T-helper 2 cell treated with Interferon-gamma antibody and Interleukin-4, amounts not matched to agents 100 ng/mL and 5 ng/mL, for 36 hours (primary cell): ENCODE results near the gene PCDHGA8. TPM values are rescaled to one million over a fixed set of nuclear protein-coding genes. Genes with fewer than 3 reads are reported as not detected.
"Not testable (repeated sequence)": the region's sequence is repeated elsewhere in the genome, so short reads cannot be mapped to it uniquely, and the experiment has no call there.

Source experiments
- intact Hi-C: fragments of 100-400 bp; cut with micrococcal nuclease; formaldehyde crosslinking; loops from one replicate; pipeline ENCODE4 v1.15.1; 2023
- total RNA-seq: library from RNA; stranded (reverse); gene quantifications from 2 replicates; pipeline ENCODE4 v1.2.3, GENCODE V29; 2022

Gene PCDHGA8
- total RNA-seq, 1 donor from 2014 or later, result 0.18 TPM

DNA sequence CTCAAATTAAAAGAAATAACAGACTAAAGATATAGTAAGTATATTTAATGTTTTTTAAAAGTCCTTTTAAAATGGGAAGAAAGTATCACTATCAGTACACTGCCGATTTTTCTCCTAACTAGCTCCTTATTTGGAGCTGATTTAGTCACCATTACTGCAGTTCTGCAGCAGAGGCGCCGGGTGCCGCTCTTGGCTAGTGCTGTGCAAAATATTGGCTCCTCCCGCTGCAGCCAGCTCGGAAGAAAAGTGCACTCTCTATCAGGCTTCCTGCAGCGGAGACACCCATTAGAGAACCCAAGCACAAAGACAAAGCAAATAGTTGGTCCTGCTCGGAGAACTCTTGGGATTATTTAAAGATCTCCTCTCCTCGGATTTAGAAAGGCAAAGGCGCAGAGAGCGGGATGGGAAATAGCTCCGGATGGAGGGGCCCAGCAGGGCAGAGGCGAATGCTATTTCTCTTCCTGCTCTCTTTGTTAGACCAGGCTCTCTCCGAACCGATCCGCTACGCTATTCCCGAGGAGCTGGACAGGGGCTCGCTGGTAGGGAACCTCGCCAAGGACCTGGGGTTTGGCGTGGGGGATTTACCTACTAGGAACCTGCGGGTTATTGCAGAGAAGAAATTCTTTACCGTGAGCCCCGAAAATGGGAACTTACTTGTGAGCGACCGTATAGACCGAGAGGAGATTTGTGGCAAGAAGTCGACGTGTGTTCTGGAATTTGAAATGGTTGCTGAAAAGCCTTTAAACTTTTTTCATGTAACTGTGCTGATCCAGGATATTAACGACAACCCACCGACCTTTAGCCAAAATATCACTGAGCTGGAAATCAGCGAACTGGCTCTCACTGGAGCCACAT is 22.2 kb upstream of the PCDHGA8 start, which contains the start of gene PCDHGB3:
TSS of gene PCDHGB3 (plus strand) at position 249 of the 855 bp plus-strand sequence. CDS start at position 402, 153 bp downstream.
- intact Hi-C loops, result no loop called here

DNA sequence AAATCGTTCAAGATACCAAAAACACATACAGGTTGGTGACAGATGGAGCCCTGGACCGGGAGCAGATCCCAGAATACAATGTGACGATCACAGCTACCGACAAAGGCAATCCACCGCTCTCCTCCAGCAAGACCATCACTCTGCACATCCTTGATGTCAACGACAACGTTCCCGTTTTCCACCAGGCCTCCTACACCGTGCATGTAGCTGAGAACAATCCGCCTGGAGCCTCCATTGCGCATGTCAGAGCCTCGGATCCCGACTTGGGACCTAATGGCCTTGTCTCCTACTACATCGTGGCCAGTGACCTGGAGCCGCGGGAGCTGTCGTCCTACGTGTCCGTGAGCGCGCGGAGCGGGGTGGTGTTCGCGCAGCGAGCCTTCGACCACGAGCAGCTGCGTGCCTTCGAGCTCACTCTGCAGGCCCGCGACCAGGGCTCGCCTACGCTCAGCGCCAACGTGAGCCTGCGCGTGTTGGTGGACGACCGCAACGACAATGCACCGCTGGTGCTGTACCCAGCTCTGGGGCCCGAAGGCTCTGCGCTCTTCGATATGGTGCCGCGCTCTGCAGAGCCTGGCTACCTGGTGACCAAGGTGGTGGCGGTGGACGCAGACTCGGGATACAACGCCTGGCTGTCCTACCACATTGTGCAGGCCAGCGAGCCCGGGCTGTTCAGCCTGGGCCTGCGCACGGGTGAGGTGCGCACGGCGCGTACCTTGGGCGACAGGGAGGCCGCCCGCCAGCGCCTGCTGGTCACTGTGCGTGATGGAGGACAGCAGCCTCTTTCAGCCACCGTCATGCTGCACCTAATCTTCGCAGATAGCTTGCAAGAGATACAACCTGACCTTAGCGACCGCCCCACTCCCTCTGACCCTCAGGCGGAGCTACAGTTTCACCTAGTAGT is 20.6 kb upstream of the PCDHGA8 start:
- intact Hi-C loops, result no loop called here

DNA sequence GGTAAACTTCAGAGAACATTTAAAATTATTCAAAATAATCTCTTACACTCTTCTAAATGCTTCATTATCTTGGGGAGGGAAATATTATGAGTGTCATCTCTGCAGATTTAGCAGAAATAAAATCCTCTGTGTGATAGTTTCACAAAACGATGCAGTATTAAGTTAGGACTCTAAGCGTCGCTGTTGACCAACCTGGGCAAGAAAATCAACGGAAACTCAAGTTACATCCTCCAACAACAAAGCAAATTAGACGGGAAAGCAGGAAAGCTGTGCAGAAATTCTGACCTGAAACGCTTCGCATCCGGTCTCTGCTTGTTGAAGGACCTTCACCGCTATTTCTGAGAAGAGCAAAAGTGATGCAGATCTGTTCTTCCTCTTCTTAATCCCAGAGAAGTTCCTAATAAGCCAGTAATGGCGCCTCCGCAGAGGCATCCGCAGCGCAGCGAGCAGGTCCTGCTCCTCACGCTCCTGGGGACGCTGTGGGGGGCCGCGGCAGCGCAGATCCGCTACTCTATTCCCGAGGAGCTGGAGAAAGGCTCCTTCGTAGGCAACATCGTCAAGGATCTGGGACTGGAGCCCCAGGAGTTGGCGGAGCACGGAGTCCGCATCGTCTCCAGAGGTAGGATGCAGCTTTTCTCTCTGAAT is 18.6 kb upstream of the PCDHGA8 start, which contains the start of gene PCDHGA6:
TSS of gene PCDHGA6 (plus strand) at position 219 of the 645 bp plus-strand sequence. CDS start at position 412, 193 bp downstream.
- intact Hi-C loops, result no loop called here

DNA sequence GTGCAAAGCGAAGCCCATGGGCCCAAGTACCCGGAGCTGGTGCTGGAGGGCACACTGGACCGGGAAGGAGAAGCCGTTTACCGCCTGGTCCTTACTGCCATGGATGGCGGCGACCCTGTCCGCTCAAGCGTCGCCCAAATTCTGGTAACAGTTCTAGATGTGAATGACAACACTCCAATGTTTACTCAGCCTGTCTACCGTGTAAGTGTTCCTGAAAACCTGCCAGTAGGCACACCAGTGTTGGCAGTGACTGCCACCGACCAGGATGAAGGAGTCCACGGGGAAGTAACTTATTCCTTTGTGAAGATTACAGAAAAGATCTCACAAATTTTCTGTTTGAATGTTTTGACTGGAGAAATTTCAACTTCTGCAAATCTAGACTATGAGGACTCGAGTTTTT is 17.8 kb upstream of the PCDHGA8 start:
- intact Hi-C loops, result no loop called here

DNA sequence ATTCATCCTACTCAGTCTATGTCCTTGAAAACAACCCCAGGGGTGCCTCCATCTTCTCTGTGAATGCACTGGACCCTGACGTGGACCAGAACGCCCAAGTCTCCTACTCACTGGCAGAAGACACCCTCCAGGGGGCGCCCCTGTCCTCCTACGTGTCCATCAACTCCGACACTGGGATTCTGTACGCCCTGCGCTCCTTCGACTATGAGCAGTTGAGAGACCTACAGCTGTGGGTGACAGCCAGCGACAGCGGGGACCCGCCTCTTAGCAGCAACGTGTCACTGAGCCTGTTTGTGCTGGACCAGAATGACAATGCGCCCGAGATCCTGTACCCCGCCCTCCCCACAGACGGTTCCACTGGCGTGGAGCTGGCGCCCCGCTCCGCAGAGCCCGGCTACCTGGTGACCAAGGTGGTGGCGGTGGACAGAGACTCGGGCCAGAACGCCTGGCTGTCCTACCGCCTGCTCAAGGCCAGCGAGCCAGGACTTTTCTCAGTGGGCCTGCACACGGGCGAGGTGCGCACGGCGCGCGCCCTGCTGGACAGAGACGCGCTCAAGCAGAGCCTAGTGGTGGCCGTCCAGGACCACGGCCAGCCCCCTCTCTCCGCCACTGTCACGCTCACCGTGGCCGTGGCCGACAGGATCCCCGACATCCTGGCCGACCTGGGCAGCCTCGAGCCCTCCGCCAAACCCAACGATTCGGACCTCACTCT is 16.8 kb upstream of the PCDHGA8 start:
- intact Hi-C loops, result not testable (repeated sequence)

DNA sequence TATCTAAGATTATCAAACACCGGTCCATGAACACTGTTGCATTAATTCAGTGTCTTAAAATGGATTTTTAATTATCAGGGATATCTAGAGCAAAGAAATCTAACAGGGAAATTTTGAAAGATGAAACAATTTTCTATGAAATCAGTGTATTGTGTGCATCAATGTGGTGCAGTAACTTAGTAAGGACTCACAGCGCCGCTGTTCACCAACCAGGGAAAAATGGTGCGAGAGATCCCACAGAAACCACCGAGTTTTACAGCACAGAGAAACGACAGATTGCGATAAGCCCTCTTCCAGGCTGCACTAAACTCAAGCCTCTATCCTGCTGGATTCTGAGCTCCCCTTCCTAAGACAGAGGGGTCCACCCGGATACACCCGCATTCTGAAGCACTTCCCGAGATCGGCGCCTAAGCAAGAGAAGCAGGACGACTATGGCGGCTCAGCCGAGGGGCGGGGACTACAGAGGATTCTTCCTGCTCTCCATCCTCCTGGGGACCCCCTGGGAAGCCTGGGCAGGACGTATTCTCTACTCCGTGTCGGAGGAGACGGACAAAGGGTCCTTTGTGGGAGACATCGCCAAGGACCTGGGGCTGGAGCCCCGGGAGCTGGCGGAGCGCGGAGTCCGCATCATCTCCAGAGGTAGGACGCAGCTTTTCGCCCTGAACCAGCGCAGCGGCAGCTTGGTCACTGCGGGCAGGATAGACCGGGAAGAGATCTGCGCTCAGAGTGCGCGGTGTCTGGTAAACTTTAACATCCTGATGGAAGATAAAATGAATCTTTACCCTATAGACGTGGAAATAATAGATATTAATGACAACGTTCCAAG is 9.8 kb upstream of the PCDHGA8 start, which contains the start of gene PCDHGA7:
TSS of gene PCDHGA7 (plus strand) at position 274 of the 826 bp plus-strand sequence. CDS start at position 432, 158 bp downstream.
- intact Hi-C loops, result no loop called here

DNA sequence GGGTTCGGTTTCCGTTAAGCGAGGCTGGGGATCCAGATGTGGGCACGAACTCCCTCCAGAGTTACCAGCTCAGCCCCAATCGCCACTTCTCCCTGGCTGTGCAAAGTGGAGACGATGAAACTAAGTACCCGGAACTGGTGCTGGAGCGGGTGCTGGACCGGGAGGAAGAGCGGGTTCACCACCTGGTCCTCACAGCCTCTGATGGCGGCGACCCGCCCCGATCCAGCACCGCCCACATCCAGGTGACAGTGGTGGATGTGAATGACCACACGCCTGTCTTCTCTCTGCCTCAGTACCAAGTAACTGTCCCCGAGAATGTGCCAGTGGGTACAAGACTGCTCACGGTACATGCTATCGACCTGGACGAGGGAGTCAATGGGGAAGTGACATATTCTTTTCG is 9.1 kb upstream of the PCDHGA8 start:
- intact Hi-C loops, result no loop called here

DNA sequence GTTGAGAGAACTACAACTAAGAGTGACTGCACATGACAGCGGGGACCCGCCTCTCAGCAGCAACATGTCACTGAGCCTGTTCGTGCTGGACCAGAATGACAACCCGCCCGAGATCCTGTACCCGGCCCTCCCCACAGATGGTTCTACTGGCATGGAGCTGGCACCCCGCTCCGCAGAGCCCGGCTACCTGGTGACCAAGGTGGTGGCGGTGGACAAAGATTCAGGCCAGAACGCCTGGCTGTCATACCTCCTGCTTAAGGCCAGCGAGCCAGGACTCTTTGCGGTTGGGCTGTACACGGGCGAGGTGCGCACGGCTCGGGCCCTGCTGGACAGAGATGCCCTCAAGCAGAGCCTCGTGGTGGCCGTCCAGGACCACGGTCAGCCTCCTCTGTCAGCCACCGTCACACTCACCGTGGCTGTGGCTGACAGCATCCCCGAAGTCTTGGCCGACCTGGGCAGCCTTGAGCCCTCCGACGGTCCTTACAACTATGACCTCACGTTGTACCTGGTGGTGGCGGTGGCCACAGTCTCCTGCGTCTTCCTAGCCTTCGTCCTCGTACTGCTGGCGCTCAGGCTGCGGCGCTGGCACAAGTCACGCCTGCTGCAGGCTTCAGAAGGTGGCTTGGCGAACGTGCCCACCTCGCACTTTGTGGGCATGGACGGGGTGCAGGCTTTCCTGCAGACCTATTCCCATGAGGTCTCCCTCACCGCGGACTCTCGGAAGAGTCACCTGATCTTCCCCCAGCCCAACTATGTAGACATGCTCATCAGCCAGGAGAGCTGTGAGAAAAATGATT is 7.8 kb upstream of the PCDHGA8 start:
- intact Hi-C loops, result no loop called here

DNA sequence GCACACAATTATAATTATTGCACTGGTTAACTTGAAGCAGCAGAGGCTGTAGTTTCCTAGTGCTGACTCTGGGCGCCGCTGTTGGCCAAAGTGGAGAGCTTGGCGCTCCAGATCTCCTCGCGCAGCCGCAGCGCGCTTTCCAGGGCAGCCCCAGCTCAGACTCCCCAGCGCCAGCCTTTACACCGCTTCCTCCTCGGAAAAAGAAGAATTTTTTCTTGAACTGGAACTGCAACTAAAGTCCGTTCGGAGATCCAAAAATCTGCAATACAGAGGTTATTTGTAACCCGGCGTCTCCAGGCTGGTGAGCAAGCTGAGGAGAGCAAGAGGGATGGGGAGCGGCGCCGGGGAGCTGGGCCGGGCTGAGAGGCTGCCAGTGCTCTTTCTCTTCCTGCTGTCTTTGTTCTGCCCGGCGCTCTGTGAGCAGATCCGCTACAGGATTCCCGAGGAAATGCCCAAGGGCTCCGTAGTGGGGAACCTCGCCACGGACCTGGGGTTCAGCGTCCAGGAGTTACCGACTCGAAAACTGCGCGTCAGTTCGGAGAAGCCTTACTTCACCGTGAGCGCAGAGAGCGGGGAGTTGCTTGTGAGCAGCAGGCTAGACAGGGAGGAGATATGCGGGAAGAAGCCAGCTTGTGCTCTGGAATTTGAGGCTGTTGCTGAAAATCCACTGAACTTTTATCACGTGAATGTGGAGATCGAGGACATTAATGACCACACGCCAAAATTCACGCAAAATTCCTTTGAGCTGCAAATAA is 4.7 kb upstream of the PCDHGA8 start, which contains the start of gene PCDHGB4:
TSS of gene PCDHGB4 (plus strand) at position 142 of the 755 bp plus-strand sequence. CDS start at position 329, 187 bp downstream.
- intact Hi-C loops, result not testable (repeated sequence)

DNA sequence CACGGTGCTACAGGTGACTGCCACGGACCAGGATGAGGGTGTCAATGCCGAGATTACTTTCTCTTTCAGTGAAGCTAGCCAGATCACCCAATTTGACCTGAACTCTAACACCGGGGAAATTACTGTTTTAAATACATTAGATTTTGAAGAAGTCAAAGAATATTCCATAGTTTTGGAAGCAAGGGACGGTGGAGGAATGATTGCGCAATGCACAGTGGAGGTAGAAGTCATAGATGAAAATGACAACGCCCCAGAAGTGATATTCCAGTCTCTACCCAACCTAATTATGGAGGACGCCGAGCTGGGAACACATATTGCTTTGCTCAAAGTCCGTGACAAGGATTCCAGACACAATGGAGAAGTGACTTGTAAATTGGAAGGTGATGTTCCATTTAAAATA is 3.8 kb upstream of the PCDHGA8 start:
- intact Hi-C loops, result no loop called here

DNA sequence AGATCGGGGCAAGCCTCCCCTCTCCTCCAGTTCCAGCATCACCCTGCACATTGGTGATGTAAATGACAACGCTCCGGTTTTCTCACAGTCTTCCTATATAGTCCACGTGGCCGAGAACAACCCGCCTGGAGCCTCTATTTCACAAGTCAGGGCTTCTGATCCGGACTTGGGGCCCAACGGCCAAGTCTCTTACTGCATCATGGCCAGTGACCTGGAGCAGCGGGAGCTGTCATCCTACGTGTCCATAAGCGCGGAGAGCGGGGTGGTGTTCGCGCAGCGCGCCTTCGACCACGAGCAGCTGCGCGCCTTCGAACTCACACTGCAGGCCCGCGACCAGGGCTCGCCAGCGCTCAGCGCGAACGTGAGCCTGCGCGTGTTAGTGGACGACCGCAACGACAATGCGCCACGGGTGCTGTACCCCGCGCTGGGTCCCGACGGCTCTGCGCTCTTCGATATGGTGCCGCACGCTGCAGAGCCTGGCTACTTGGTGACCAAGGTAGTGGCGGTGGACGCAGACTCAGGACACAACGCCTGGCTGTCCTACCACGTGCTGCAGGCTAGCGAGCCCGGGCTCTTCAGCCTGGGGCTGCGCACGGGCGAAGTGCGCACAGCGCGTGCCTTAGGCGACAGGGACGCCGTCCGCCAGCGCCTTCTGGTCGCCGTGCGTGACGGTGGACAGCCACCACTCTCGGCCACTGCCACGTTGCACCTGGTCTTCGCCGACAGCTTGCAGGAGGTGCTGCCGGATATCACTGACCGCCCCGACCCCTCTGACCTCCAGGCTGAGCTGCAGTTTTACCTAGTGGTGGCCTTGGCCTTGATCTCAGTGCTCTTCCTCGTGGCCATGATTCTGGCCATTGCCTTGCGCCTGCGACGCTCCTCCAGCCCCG is 3.0 kb upstream of the PCDHGA8 start:
- intact Hi-C loops, result no loop called here

DNA sequence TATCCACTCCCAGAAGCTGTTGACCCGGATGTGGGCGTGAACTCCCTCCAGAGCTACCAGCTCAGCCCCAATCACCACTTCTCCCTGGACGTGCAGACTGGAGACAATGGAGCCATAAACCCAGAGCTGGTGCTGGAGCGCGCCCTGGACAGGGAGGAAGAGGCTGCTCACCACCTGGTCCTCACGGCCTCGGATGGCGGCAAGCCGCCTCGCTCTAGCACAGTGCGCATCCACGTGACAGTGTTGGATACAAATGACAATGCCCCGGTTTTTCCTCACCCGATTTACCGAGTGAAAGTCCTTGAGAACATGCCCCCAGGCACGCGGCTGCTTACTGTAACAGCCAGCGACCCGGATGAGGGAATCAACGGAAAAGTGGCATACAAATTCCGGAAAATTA is 834 bp downstream of the PCDHGA8 start:
- intact Hi-C loops, result no loop called here

DNA sequence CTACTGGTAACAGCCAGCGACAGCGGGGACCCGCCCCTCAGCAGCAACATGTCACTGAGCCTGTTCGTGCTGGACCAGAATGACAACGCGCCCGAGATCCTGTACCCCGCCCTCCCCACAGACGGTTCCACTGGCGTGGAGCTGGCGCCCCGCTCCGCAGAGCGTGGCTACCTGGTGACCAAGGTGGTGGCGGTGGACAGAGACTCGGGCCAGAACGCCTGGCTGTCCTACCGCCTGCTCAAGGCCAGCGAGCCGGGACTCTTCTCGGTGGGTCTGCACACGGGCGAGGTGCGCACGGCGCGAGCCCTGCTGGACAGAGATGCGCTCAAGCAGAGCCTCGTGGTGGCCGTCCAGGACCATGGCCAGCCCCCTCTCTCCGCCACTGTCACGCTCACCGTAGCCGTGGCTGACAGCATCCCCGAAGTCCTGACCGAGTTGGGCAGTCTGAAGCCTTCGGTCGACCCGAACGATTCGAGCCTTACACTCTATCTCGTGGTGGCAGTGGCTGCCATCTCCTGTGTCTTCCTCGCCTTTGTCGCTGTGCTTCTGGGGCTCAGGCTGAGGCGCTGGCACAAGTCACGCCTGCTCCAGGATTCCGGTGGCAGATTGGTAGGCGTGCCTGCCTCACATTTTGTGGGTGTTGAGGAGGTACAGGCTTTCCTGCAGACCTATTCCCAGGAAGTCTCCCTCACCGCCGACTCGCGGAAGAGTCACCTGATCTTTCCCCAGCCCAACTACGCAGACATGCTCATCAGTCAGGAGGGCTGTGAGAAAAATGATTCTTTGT is 2.2 kb downstream of the PCDHGA8 start:
- intact Hi-C loops, result not testable (repeated sequence)

DNA sequence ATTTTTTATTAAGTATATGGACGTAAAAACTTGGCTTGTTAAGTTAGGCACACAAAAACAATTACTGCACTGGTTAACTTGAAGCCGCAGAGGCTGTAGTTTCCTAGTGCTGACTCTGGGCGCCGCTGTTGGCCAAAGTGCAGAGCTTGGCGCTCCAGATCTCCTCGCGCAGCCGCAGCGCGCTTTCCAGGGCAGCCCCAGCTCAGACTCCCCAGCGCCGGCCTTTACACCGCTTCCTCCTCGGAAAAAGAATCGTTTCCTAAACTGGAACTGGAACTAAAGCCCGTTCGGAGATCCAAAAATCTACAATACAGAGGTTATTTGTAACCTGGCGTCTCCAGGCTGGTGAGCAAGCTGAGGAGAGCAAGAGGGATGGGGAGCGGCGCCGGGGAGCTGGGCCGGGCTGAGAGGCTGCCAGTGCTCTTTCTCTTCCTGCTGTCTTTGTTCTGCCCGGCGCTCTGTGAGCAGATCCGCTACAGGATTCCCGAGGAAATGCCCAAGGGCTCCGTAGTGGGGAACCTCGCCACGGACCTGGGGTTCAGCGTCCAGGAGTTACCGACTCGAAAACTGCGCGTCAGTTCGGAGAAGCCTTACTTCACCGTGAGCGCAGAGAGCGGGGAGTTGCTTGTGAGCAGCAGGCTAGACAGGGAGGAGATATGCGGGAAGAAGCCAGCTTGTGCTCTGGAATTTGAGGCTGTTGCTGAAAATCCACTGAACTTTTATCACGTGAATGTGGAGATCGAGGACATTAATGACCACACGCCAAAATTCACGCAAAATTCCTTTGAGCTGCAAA is 5.5 kb downstream of the PCDHGA8 start, which contains the start of gene PCDHGB5:
TSS of gene PCDHGB5 (plus strand) at position 192 of the 796 bp plus-strand sequence. CDS start at position 373, 181 bp downstream.
- intact Hi-C loops, result not testable (repeated sequence)

DNA sequence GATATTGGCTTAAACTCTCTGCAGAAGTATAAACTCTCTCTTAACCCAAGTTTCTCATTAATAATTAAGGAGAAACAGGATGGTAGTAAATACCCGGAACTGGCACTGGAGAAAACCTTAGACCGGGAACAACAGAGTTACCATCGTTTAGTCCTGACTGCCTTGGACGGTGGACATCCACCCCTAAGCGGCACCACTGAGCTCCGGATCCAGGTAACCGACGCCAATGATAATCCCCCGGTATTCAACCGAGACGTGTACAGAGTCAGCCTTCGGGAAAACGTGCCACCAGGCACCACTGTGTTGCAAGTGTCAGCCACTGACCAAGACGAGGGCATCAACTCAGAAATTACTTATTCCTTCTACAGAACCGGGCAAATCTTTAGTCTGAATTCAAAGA is 6.2 kb downstream of the PCDHGA8 start:
- intact Hi-C loops, result no loop called here
